Calu3 (cell line): ENCODE data around the gene ACTG2. TPM values are rescaled to one million over a fixed set of nuclear protein-coding genes. Genes with fewer than 3 reads are reported as not detected.

ENCODE experiments used
- BruUV-seq: library from RNA; stranded (reverse); fragments of 400-500 nt; replicated peaks from 2 replicates; lab custom pipeline; 2021; lab: Mats Ljungman, UMichigan
- CTCF ChIA-PET: fragments of 300-600 bp; sonication (Branson Sonifier 250); formaldehyde crosslinking; loops from one replicate; lab custom pipeline; 2022; ENCODE audit warnings: antibody characterized with exemption; lab: Charles Lee
- DNase-seq: peaks from one replicate; pipeline ENCODE4 v3.0.0; 2022
- H3K27ac Mint-ChIP-seq: one replicate; pipeline ENCODE4 v1.8.0; 2022; ENCODE audit warnings: mixed read lengths; ENCODE audit not compliant: unreplicated experiment
- H3K27me3 Mint-ChIP-seq: one replicate; pipeline ENCODE4 v1.8.0; 2022; ENCODE audit warnings: mixed read lengths; ENCODE audit not compliant: unreplicated experiment
- H3K36me3 Mint-ChIP-seq: one replicate; pipeline ENCODE4 v1.8.0; 2022; ENCODE audit warnings: mild to moderate bottlenecking, moderate library complexity, mixed read lengths; ENCODE audit not compliant: insufficient read depth, unreplicated experiment
- H3K4me1 Mint-ChIP-seq: one replicate; pipeline ENCODE4 v1.8.0; 2022; ENCODE audit warnings: mild to moderate bottlenecking, low read depth, mixed read lengths; ENCODE audit not compliant: unreplicated experiment
- H3K4me3 Mint-ChIP-seq: one replicate; pipeline ENCODE4 v1.8.0; 2022; ENCODE audit warnings: mild to moderate bottlenecking, low read depth, moderate library complexity, mixed read lengths; ENCODE audit not compliant: unreplicated experiment
- H3K9me3 Mint-ChIP-seq: one replicate; pipeline ENCODE4 v1.8.0; 2022; ENCODE audit warnings: low read depth, mixed read lengths; ENCODE audit not compliant: unreplicated experiment
- CTCF ChIP-seq: fragments of 200-600 bp; IDR thresholded peaks from one replicate; pipeline ENCODE4 v1.8.0; 2022; ENCODE audit warnings: antibody characterized with exemption; ENCODE audit not compliant: unreplicated experiment
- intact Hi-C: fragments of 100-400 bp; cut with micrococcal nuclease; formaldehyde crosslinking; loops from one replicate; pipeline ENCODE4 v1.10.0; 2022; ENCODE audit not compliant: unreplicated experiment
- total RNA-seq: library from RNA; stranded (reverse); gene quantifications from 2 replicates; pipeline ENCODE4 v1.2.3, GENCODE V29; 2022

Gene ACTG2
- total RNA-seq, 1 experiment from 2014 or later: not detected

DNA sequence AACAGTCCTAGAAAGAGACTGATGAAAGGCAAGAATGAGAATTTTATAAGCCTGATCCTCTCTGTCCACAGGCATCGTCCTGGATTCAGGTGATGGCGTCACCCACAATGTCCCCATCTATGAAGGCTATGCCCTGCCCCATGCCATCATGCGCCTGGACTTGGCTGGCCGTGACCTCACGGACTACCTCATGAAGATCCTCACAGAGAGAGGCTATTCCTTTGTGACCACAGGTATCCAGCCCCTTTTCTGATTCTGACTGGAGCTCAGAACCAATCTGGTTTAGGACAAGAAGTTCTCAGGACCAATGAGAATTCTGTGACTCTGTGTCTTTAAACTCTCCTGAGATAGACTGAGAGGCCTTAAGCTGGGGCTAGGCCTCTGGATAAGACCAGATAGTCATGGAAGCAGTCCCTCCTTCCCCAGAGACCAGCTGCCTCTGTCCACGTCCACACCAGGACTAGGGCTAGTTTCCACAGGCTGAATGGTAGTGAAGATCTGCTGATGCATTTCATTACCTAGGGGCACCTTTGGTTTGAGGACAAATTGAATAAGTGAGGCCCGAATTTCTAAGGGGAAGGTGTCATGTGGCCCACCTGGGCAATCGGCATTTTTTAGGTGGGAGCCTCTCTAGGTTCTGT is 20.7 kb downstream of the ACTG2 start:
- TF ChIP-seq CTCF: no peak
- CTCF ChIA-PET: interaction anchor here (0.7 kb wide), 1 partner anchor 12 kb away, joined by 6 read pairs; no protein-coding TSS in a partner anchor
- H3K36me3 Mint-ChIP-seq: no peaks in the 10 kb centered on the region
- H3K27me3 Mint-ChIP-seq: no peaks in the 10 kb centered on the region
- no peak for DNase-seq
- no peaks in the 10 kb centered on the region for H3K4me1 Mint-ChIP-seq
- no TSS peak for BruUV-seq
- H3K4me3 Mint-ChIP-seq: no peak overlapping the region
- no peaks in the 10 kb centered on the region for H3K9me3 Mint-ChIP-seq
- no peak overlapping the region for H3K27ac Mint-ChIP-seq
- intact Hi-C loops: no loop called here

GRCh38 chr2:73914667-73915066 is 21.9 kb downstream of the ACTG2 start:
- no peaks in the 10 kb centered on the region for H3K4me1 Mint-ChIP-seq
- TF ChIP-seq CTCF: no peak
- no TSS peak for BruUV-seq
- intact Hi-C loops: no loop called here
- DNase-seq: no peak
- H3K4me3 Mint-ChIP-seq: no peak overlapping the region
- H3K9me3 Mint-ChIP-seq: no peaks in the 10 kb centered on the region
- no peak overlapping the region for H3K27ac Mint-ChIP-seq
- no peaks in the 10 kb centered on the region for H3K27me3 Mint-ChIP-seq
- no peaks in the 10 kb centered on the region for H3K36me3 Mint-ChIP-seq
- CTCF ChIA-PET: interaction anchor here (0.6 to 0.7 kb wide), 3 partner anchors 11 to 267 kb away, joined by 3 to 6 read pairs (median 3); no protein-coding TSS in a partner anchor

DNA sequence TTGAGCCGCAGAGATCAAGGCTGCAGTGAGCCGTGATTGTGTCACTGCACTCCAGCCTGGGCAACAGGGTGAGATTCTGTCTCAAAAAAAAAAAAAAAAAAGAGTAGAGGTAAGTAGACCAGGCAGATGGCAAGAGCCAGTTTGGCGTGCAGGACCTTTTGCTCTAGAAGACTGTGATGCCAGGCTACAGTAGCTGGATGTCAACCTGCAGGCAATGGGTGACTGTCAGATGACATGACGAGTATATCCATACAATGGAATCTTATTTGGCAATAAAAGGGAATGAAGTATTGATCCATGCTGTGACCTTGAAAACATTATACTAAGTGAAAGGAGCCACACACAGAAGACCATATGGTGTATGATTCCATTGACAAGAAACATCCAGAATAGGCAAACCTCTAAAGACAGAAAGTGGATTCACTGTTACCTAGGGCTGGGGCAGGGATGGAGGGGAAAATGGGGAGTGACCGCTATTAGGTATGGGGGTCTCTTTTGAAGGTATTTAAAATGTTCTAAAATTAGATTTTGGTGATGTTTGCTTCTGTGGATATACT is 22.7 kb downstream of the ACTG2 start:
- Mint-ChIP-seq H3K27ac (no peak overlapping the region), H3K36me3 (no peaks in the 10 kb centered on the region), H3K4me3 (no peak overlapping the region), H3K4me1 (no peaks in the 10 kb centered on the region), H3K9me3 (no peaks in the 10 kb centered on the region), H3K27me3 (no peaks in the 10 kb centered on the region)
- intact Hi-C loops: no loop called here
- no TSS peak for BruUV-seq
- CTCF ChIA-PET: interaction anchor here (0.7 kb wide), 1 partner anchor 88 kb away, joined by 4 read pairs; no protein-coding TSS in a partner anchor
- DNase-seq: no peak
- no peak for TF ChIP-seq CTCF

GRCh38 chr2:73916666-73917065 is 23.9 kb downstream of the ACTG2 start:
- Mint-ChIP-seq H3K4me1 (no peaks in the 10 kb centered on the region), H3K27ac (no peak overlapping the region), H3K9me3 (no peaks in the 10 kb centered on the region), H3K4me3 (no peak overlapping the region), H3K27me3 (no peaks in the 10 kb centered on the region), H3K36me3 (no peaks in the 10 kb centered on the region)
- no TSS peak for BruUV-seq
- DNase-seq: no peak
- no peak for TF ChIP-seq CTCF
- CTCF ChIA-PET: no interaction called here
- intact Hi-C loops: no loop called here
